GM12875 (cell line): ENCODE measurements around the gene CD7.
A peak's percentile ranks its signal among the peaks of the same experiment; 100 is the strongest.

Experiments used
- H3K4me3 ChIP-seq: one replicate; pipeline ENCODE4 v1.5.1; 2011; ENCODE audit warnings: low read depth, low read length, control low read depth
- TF ChIP-seq, protein P1 (sequence below): IDR thresholded peaks from 2 replicates; pipeline ENCODE4 v1.5.1; 2011; ENCODE audit warnings: low read depth, mild to moderate bottlenecking, control low read depth, inconsistent platforms, low read length, moderate library complexity, borderline replicate concordance; ENCODE audit not compliant: insufficient read depth

CD7 gene

DNA sequence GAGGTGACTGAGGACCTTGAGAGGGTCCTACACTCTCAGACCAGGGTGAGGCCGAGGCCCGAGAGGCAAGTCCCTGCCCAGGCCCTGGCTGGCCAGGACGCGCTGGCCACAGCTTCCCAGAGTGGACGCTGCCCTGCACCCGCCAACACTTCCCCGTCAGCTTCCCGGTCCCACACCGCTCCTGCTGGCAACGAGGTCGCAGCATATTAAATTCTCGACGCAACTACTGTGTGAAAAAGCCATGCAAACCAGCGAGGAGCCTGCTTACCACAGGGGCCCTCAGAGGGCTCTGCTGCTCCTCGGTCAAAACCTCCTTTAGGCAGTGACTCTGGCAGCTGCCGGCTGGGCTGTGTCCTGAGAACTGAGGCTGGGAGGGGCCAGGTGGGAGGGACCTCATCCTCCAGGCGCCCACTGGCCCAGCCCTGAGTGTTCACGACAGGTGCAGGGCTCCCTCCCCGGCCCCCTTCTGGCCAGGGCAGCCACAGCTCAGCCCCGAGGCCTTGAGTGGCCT lies 39.5 kb upstream of the CD7 start:
- TF ChIP-seq, protein P1, sequence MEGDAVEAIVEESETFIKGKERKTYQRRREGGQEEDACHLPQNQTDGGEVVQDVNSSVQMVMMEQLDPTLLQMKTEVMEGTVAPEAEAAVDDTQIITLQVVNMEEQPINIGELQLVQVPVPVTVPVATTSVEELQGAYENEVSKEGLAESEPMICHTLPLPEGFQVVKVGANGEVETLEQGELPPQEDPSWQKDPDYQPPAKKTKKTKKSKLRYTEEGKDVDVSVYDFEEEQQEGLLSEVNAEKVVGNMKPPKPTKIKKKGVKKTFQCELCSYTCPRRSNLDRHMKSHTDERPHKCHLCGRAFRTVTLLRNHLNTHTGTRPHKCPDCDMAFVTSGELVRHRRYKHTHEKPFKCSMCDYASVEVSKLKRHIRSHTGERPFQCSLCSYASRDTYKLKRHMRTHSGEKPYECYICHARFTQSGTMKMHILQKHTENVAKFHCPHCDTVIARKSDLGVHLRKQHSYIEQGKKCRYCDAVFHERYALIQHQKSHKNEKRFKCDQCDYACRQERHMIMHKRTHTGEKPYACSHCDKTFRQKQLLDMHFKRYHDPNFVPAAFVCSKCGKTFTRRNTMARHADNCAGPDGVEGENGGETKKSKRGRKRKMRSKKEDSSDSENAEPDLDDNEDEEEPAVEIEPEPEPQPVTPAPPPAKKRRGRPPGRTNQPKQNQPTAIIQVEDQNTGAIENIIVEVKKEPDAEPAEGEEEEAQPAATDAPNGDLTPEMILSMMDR: no peak
- H3K4me3 ChIP-seq: no peak overlapping the region

DNA sequence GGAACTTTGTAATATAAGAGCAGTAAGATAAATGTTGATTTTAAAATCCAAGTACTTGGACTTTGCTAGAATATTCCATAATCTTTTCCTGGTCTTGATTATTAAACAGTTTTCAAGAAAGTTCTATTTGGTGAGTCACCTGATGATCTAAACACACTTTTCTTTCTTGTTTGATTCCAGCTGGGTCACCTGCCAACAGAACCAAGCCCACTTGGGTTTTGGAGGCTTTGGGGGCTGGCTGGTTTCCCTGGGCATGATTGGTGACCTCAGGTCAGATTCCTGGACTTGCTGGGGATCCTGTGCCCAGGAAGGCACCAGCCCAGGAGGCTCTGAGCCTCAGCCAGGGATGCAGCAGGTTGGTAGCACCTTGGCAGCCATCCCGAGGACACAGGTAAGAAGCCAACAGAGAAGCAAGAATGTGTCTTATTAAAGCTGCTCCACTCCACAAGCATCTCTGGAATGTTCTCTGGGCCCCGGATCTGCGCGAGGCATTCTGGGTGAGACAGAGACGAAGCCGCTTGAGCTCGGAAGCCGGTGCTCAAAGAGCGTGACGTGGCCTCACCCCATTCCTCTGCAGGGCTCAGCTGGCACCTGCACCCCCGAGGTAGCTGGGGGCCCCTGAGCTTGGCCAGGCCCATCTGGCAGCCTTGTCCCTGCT lies 38.5 kb upstream of the CD7 start:
- TF ChIP-seq, protein P1: no peak

DNA sequence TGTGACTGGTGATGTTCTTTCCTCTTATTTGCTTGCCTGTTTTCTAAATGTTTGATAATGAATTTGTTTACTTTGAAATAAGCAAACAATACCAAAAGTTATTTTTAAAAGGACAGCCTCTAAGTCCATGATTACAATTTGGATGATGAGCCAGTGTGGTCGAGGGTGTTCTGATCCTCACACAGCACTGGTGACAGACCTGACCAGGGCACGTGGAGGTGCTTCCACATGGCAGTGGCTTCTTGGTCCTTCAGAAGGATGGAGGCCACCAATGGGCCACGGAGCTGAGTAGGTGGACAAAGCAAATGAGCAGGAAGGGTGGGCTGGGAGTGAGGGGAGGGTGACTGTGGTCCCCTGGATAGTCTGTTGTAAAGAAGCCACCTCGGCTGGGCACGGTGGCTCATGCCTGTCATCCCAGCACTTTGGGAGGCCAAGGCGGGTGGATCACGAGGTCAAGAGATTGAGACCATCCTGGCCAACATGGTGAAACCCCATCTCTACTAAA lies 37.4 kb upstream of the CD7 start:
- no peak overlapping the region for H3K4me3 ChIP-seq
- TF ChIP-seq, protein P1: no peak

More for the DNA sequence above, 38.5 kb upstream of the CD7 start:
- no peak overlapping the region for H3K4me3 ChIP-seq

DNA sequence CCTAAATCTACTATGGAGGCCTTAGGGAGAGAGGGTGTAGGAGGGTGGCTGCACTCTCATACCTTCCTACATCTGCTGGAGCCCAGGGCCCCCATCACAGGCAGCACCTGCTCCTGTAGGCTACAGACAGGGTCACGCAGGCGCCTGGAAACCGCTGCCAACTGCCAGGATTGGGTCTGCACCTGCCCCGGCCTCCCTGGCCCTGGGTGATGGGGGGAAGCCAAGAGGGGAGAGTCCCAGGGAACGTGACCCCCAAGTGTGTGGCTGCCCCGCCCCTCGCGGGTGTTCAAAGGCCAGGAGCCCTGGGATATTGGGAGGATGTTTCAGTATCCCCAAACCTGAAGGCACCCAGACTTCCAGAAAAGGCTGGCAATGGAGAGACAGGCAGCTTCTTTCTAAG lies 36.1 kb upstream of the CD7 start:
- TF ChIP-seq, protein P1: no peak

DNA sequence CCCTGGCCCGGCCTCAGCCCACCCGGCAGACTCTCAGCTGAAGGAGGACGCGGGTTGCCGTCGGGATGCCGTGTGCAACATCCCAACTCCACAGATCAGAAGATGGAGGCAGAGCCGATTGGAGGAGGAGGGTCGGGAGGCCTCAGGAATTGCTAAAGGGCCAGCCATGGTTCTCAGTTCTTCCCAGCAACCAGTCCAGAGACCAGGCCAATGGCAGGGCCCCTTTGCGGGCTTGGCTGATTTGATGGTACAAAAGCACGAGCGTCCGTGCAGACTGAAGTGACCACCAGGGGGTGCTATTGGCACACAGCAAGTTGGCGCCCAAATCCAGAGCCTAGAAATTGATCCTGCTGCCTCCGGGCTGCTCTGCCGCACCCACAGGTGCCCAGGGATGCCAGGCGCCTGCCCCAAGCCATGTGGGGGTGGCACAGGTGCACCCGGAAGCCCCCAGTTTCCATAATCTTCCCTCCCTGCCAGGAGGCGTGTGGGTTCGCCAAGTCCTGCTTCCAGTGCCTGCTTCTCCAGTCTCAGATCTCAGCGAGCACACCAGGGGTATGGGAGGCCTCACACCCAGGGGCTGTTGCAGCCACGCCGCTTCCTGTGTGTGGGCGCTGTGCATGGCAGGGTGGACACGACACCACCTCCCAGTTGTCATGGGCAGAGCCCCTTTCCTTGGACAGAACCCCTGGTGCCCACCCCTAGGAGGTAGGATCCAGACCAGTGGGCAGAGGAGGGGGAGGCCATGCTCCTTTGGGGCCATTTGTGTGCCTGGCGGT lies 34.5 kb upstream of the CD7 start:
- H3K4me3 ChIP-seq: no peak overlapping the region
- TF ChIP-seq, protein P1: peak; percentile 92

More for the DNA sequence above, 36.1 kb upstream of the CD7 start:
- H3K4me3 ChIP-seq: no peak overlapping the region

DNA sequence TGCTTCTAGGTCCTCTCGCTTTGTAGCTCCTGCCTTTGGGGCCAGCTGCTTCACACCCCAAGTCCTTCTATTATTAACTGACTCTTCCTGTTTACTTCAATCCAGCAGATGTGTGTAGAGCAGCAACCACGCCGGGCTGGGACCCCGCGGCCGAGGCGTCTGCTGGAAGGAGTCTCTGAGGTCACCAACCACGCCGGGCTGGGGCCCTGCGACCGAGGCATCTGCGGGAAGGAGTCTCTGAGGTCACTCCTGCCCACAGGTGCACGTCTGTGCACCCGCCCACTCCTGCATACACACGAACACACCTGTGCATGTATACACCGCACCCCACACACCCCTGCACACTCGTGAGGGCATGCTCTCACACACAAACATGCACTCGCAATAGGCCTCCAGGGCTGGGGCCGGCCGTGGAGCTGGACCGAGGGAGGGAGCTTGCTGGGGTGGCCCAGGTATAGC lies 33.9 kb upstream of the CD7 start:
- no peak overlapping the region for H3K4me3 ChIP-seq
- TF ChIP-seq, protein P1: no peak
